DMS 273 (cell line): ENCODE data around the gene LRRC10.

Experiments used
- DNase-seq: peaks from one replicate; lab custom pipeline; 2025; ENCODE audit not compliant: unreplicated experiment; lab: John Stamatoyannopoulos, UW

LRRC10 gene

DNA sequence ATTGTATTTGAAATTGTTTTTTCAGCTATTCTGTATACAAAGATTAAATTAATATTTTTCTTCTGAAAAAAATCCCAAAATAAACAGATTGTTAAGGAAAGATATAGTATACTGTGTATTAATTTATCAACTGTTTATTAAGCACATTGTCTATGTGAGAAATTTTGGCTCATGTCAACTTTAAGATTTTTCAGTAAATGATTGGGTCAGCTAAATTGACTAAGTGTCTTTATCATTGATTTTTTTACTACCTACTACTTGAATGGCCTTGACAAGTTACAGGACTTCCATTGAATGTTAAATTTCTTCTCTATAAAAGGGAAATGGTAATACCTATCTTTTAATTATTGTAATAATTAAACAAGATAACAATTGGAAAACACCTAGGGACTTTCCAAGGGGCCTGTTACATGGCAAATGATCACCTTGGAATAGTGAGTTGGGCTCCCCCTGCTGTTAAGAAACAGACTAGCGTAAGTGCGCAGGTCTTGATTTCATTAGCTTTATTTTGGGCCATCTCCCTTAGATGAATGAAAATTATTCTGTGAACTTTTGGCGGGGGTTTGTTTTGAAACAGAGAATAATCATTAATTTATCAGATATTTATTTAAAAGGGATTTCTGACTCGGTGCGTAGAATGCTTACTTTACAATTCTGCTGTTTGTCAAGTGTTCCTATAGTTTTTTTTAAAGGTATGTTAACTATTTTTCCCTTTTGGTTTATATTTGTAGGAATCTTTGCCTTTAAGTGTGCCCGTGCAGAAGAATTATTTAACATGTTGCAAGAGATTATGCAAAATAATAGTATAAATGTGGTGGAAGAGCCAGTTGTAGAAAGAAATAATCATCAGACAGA, 39.9 kb downstream of the LRRC10 start:
- DNase-seq = peak; percentile 74

DNA sequence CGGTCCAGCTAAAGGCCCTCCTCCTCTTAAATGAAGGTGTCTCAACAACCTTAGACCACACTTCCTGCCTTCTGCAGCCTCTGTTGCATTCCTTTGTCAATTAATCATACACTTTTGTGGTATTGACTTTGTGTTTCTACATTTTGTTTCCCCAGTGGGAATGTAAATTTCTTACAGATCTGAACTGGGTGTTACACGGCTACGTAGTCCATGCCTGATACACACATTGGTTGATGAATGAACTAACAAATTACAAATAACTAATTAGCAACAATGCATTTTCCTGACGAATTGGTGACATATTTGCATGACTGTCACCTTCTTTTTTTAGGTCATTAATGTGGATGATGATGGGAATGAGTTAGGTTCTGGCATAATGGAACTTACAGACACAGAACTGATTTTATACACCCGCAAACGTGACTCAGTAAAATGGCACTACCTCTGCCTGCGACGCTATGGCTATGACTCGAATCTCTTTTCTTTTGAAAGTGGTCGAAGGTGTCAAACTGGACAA, 40.6 kb downstream of the LRRC10 start:
- DNase-seq = no peak

DNA sequence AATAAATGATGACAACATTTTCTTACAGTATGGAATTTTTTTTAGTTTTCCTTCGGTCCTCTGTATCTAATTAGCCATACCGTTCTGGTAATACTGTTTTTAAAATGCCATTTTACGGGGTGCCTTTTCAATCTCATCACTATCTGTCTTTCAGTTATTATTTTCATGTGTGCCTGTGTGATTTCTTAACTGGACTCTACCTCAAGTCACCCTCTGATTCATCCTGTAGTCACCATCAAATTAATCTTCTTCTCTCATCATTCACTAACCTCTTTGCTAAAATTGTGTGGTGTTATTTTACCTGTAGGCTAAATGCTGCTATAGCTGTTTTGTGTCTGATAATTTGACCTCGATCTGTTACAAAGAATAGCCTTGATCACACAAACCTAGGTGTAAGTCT, 41.5 kb downstream of the LRRC10 start:
- DNase-seq = no peak

DNA sequence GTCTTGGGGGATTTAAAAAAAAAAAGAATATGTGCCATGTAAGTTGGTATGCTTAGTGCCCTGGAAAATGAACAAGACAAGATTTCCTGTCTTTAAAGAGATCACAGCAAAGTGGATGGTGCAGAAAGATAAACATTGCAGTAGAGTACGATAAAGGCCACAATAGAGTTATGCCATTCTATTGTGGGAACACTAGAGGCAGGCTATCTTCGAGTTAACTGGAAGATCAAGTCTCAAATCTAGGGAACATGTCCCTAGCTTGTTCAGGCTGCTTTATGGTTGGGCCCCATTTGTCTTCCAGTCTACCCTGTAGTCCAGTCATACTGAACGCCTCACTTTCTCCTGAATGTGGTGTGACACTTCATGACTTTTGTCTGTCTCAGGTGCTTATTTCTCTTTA, 44.1 kb downstream of the LRRC10 start:
- peak; percentile 0 for DNase-seq

DNA sequence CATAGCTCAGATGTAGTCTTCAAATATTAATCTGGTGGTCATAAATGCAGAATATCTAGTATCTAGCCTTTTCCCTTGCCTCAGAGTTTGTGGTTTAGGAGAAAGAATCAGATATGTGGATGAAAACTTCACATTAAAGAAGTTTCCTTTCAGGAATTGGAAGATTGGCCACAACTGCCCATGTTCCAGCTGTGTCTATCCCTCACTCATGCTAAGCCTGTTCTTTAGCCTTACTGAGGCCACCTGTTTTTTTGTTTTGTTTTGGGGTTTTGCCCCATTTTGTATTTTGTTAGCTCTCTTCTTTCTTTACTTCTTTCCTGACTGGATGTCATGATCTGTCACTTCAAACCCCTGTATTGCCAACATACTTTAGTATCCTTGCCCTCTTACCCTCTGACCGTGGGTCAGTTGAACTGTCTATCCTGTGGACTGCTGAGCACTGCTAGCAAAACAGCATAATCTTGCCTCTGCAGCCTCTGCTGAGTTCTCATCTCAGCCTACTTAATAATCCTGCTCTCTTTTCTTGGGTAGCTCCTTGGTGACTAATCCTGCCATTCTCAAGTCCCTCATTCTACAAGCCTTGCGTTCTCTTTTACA, 47.4 kb downstream of the LRRC10 start:
- DNase-seq = no peak
